CD14-positive monocyte (primary cell): ENCODE data around the gene GYPA. TPM values are rescaled to one million over a fixed set of nuclear protein-coding genes. Genes with fewer than 3 reads are reported as not detected.
"Not testable (repeated sequence)": the region's sequence is repeated elsewhere in the genome, so short reads cannot be mapped to it uniquely, and the experiment has no call there.

Experiments used
- DNase-seq, 3 donors: peaks; one replicate each; pipeline ENCODE4 v3.0.0-alpha.2; 2011 to 2022
- H2AFZ ChIP-seq: 2 replicates; pipeline ENCODE4 v1.6.0; 2012; ENCODE audit warnings: mild to moderate bottlenecking, low read depth, low read length, inconsistent platforms; ENCODE audit not compliant: insufficient read depth, poor library complexity, severe bottlenecking
- H3K27ac ChIP-seq, 2 donors: 1 replicate in 1 of 2; 2 replicates in 1 of 2; pipeline ENCODE4 v1.5.1; 2012 to 2013; ENCODE audit warnings: low read length in 2 of 2, control low read depth in 1 of 2, inconsistent platforms in 1 of 2, low read depth in 1 of 2, mild to moderate bottlenecking in 1 of 2
- H3K27me3 ChIP-seq, 2 donors: one replicate each; pipeline versions ENCODE4 v1.6.0 to v1.6.1; 2011 to 2013; ENCODE audit warnings: low read length in 2 of 2; ENCODE audit not compliant: control insufficient read depth in 2 of 2, insufficient read depth in 2 of 2
- H3K36me3 ChIP-seq, 2 donors: replicated peaks in 1 of 2; 1 replicate in 1 of 2; 2 replicates in 1 of 2; pipeline versions ENCODE4 v1.5.1 to v1.6.1; 2012 to 2013; ENCODE audit warnings: low read length in 2 of 2, control low read depth in 1 of 2, inconsistent platforms in 1 of 2, mild to moderate bottlenecking in 1 of 2; ENCODE audit not compliant: insufficient read depth in 2 of 2, control insufficient read depth in 1 of 2
- H3K4me1 ChIP-seq, 2 donors: 1 replicate in 1 of 2; 2 replicates in 1 of 2; pipeline versions ENCODE4 v1.5.1 to v1.6.1; 2012 to 2013; ENCODE audit warnings: low read length in 2 of 2, control low read depth in 1 of 2, inconsistent platforms in 1 of 2, mild to moderate bottlenecking in 1 of 2, moderate library complexity in 1 of 2; ENCODE audit not compliant: insufficient read depth in 2 of 2, control insufficient read depth in 1 of 2
- H3K4me2 ChIP-seq: replicated peaks from 2 replicates; pipeline ENCODE3; 2012; ENCODE audit warnings: low read length, moderate library complexity, mild to moderate bottlenecking; ENCODE audit not compliant: poor library complexity, severe bottlenecking; ENCODE audit errors: extremely low read depth
- H3K4me3 ChIP-seq, 3 experiments: fragments of 200-600 bp in 1 of 3; sonication (generic) in 1 of 3; replicated peaks in 1 of 3; 1 replicate in 2 of 3; 2 replicates in 1 of 3; pipeline ENCODE4 v1.5.1; 2011 to 2013; ENCODE audit warnings: low read length in 3 of 3, mild to moderate bottlenecking in 3 of 3, control low read depth in 2 of 3, low read depth in 2 of 3, inconsistent platforms in 1 of 3, moderate library complexity in 1 of 3
- H3K79me2 ChIP-seq: 2 replicates; pipeline ENCODE4 v1.6.0; 2012; ENCODE audit warnings: mild to moderate bottlenecking, control low read depth, inconsistent platforms, low read length, moderate library complexity; ENCODE audit not compliant: insufficient read depth
- H3K9ac ChIP-seq: 2 replicates; pipeline ENCODE4 v1.6.0; 2017; ENCODE audit warnings: low read length, mild to moderate bottlenecking; ENCODE audit not compliant: insufficient read depth, poor library complexity, severe bottlenecking
- H3K9me3 ChIP-seq, 2 donors: replicated peaks in 1 of 2; 1 replicate in 1 of 2; 2 replicates in 1 of 2; pipeline versions ENCODE4 v1.5.1 to v1.6.1; 2012 to 2013; ENCODE audit warnings: low read length in 2 of 2, control low read depth in 1 of 2; ENCODE audit not compliant: control insufficient read depth in 1 of 2, insufficient read depth in 1 of 2
- H4K20me1 ChIP-seq: 2 replicates; pipeline ENCODE4 v1.6.0; 2012; ENCODE audit warnings: mild to moderate bottlenecking, low read length, control low read depth, moderate library complexity; ENCODE audit not compliant: insufficient read depth
- H3K27ac Mint-ChIP-seq, 7 donors: one replicate each; pipeline ENCODE4 v1.8.0; 2020; ENCODE audit warnings: mild to moderate bottlenecking in 7 of 7, mixed read lengths in 7 of 7, moderate library complexity in 6 of 7, inconsistent platforms in 2 of 7
- H3K27me3 Mint-ChIP-seq, 3 donors: one replicate each; pipeline ENCODE4 v1.8.0; 2021 to 2022; ENCODE audit warnings: low read depth in 3 of 3, mild to moderate bottlenecking in 3 of 3, mixed read lengths in 3 of 3, moderate library complexity in 3 of 3, inconsistent platforms in 1 of 3
- H3K36me3 Mint-ChIP-seq, 2 donors: one replicate each; pipeline ENCODE4 v1.8.0; 2020; ENCODE audit warnings: mixed read lengths in 2 of 2, inconsistent platforms in 1 of 2, mild to moderate bottlenecking in 1 of 2
- H3K4me1 Mint-ChIP-seq: one replicate; pipeline ENCODE4 v1.8.0; 2020; ENCODE audit warnings: mild to moderate bottlenecking, mixed read lengths
- H3K4me3 Mint-ChIP-seq, 2 donors: one replicate each; pipeline ENCODE4 v1.8.0; 2020; ENCODE audit warnings: mild to moderate bottlenecking in 2 of 2, mixed read lengths in 2 of 2, moderate library complexity in 1 of 2
- H3K9me3 Mint-ChIP-seq, 7 donors: one replicate each; pipeline ENCODE4 v1.8.0; 2020 to 2022; ENCODE audit warnings: mixed read lengths in 7 of 7, mild to moderate bottlenecking in 6 of 7, moderate library complexity in 6 of 7, inconsistent platforms in 2 of 7
- WGBS: methylation state at CpG from one replicate; pipeline ENCODE4 v1.1.5; 2013; ENCODE audit warnings: missing lambda C conversion rate; ENCODE audit not compliant: insufficient coverage; 5-methylcytosine and 5-hydroxymethylcytosine counted together
- intact Hi-C, 2 donors: fragments of 100-400 bp; cut with micrococcal nuclease; formaldehyde crosslinking; loops; one replicate each; pipeline versions ENCODE4 v1.15.0 to v1.15.1; 2023
- polyA plus RNA-seq, 3 donors: library from polyadenylated mRNA; depleted of rRNA in 1 of 3; unstranded in 2 of 3; stranded (reverse) in 1 of 3; fragments of 300-500 nt in 2 of 3; fragments of >200 nt in 1 of 3; fragmentation: Illumina TruSeq in 2 of 3; gene quantifications; 1 replicate in 2 of 3; 2 replicates in 1 of 3; pipeline ENCODE4 v1.2.3, GENCODE V29; 2012 to 2021
- TF ChIP-seq, protein P1 (sequence below): fragments of 200-600 bp; IDR thresholded peaks from one replicate; pipeline ENCODE4 v1.8.0; 2022; ENCODE audit warnings: antibody characterized with exemption, mild to moderate bottlenecking

The GYPA gene
- polyA plus RNA-seq, 3 donors: not detected

DNA sequence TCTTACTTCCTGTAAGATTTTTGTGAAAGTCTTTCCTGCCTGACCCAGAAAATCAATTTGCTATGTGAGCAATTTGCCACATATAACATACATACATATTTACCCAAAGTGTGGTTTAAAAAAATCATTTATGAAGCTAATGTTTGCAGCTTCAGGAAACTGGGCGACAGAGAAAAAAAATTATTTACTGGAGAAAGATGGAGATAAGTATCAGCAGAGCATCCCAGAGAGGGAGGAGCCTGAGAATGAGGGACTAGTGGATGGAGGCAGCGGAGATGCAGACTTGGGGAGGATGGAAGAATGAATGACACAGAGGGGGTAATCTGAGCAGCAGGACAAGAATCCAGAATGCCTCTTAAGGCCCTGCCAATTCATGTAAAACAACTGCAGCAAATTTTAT, 975 bp upstream of the GYPA start:
- Histone ChIP-seq H3K79me2 (no peaks in the 10 kb centered on the region), H3K27me3 (no peaks in the 10 kb centered on the region), H2AFZ (no peak overlapping the region), H3K27ac (no peak overlapping the region), H3K36me3 (no peaks in the 10 kb centered on the region), H3K4me3 (no peak overlapping the region), H4K20me1 (no peaks in the 10 kb centered on the region), H3K4me2 (no peak overlapping the region), H3K9ac (no peak overlapping the region), H3K9me3 (no peaks in the 10 kb centered on the region), H3K4me1 (no peaks in the 10 kb centered on the region)
- TF ChIP-seq, protein P1, sequence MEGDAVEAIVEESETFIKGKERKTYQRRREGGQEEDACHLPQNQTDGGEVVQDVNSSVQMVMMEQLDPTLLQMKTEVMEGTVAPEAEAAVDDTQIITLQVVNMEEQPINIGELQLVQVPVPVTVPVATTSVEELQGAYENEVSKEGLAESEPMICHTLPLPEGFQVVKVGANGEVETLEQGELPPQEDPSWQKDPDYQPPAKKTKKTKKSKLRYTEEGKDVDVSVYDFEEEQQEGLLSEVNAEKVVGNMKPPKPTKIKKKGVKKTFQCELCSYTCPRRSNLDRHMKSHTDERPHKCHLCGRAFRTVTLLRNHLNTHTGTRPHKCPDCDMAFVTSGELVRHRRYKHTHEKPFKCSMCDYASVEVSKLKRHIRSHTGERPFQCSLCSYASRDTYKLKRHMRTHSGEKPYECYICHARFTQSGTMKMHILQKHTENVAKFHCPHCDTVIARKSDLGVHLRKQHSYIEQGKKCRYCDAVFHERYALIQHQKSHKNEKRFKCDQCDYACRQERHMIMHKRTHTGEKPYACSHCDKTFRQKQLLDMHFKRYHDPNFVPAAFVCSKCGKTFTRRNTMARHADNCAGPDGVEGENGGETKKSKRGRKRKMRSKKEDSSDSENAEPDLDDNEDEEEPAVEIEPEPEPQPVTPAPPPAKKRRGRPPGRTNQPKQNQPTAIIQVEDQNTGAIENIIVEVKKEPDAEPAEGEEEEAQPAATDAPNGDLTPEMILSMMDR: no peak
- Mint-ChIP-seq H3K27ac (no peak overlapping the region), H3K4me1 (no peaks in the 10 kb centered on the region), H3K36me3 (no peaks in the 10 kb centered on the region), H3K9me3 (no peaks in the 10 kb centered on the region), H3K27me3 (peaks cover 0 to 2% (median 0%) of the 10 kb centered on the region in 3 donors), H3K4me3 (no peak overlapping the region)
- DNase-seq: no peak
- intact Hi-C loops: no loop called here
- WGBS: 94% methylated on average over 2 of the region's 2 CpGs

DNA sequence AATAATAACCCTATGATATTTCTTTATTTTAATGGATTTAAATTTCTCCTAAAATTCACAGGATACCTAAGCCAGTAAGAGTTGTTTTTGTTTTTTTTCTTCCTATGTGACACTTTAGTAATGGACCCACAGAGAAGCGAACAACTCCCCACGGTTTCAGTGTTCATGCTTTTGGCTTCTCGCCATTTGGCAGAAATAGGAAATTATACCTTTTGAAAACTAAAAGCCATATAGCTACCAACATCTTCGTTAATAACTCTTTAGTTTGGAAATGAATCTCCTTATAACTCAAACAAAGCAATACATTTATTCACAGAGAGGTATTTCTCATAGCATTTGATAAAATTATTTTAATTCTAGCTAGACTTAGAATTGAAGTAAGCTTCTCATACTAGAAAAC, 527 bp downstream of the GYPA start:
- not testable (repeated sequence) for H3K9ac ChIP-seq, H3K27ac Mint-ChIP-seq
- no CpG with 5 or more reads among the region's 4 CpGs for WGBS

DNA sequence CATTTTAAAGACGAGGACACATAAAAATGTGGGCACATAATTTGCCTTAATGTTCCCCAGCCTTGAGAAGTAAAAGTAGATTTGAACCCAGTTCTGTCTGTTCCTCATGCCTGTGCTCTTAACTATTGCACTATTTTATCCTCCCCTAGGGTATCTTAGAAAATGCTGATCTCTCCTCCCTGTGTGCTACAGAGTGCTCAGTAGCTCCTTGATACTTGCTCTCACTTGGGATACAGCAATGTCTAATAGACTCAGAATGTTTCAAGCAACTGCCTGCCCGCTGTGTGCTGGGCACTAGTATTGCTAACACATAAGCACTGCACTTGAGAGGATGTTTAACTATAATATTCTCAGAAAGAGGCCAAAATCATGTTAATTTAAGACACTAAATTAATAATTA, 971 bp downstream of the GYPA start:
- H3K4me3 ChIP-seq, H3K9me3 Mint-ChIP-seq, H3K79me2 ChIP-seq, H3K36me3 Mint-ChIP-seq, H3K4me1 Mint-ChIP-seq, H3K4me1 ChIP-seq, H3K27ac Mint-ChIP-seq, H3K9me3 ChIP-seq, intact Hi-C loops, H4K20me1 ChIP-seq, H3K27me3 Mint-ChIP-seq, DNase-seq, H3K4me3 Mint-ChIP-seq, H3K36me3 ChIP-seq, H3K4me2 ChIP-seq, H3K9ac ChIP-seq, H2AFZ ChIP-seq, H3K27ac ChIP-seq, H3K27me3 ChIP-seq: not testable (repeated sequence)
- WGBS: no CpG with 5 or more reads among the region's 2 CpGs

More for the DNA sequence above, 527 bp downstream of the GYPA start:
- H3K27me3 Mint-ChIP-seq, H3K4me1 ChIP-seq, H3K4me2 ChIP-seq, H4K20me1 ChIP-seq, H3K79me2 ChIP-seq, H3K9me3 Mint-ChIP-seq, DNase-seq, H3K4me3 Mint-ChIP-seq, H3K36me3 Mint-ChIP-seq, H2AFZ ChIP-seq, H3K9me3 ChIP-seq, H3K4me1 Mint-ChIP-seq, H3K27me3 ChIP-seq, H3K4me3 ChIP-seq, H3K27ac ChIP-seq, intact Hi-C loops, H3K36me3 ChIP-seq: not testable (repeated sequence)

- H2AFZ ChIP-seq, H3K4me2 ChIP-seq, H3K27me3 ChIP-seq, H3K36me3 Mint-ChIP-seq, H3K4me3 Mint-ChIP-seq, DNase-seq, H3K9me3 Mint-ChIP-seq, H3K27ac ChIP-seq, H4K20me1 ChIP-seq, H3K9me3 ChIP-seq, H3K36me3 ChIP-seq, H3K9ac ChIP-seq, H3K4me3 ChIP-seq, H3K27me3 Mint-ChIP-seq, H3K4me1 Mint-ChIP-seq, H3K79me2 ChIP-seq, H3K4me1 ChIP-seq, intact Hi-C loops, H3K27ac Mint-ChIP-seq: not testable (repeated sequence)
- WGBS: no CpG with 5 or more reads among the region's 4 CpGs
Observed at GRCh38 chr4:144138239-144138638, 2.3 kb downstream of the GYPA start.
